ENCODE results near the gene CRADD. TPM values are rescaled to one million over a fixed set of nuclear protein-coding genes. Genes with fewer than 3 reads are reported as not detected.
"Not testable (repeated sequence)": the region's sequence is repeated elsewhere in the genome, so short reads cannot be mapped to it uniquely, and the experiment has no call there.

Gene CRADD
- total RNA-seq, 1 experiment from 2014 or later, result 26.7 TPM

DNA sequence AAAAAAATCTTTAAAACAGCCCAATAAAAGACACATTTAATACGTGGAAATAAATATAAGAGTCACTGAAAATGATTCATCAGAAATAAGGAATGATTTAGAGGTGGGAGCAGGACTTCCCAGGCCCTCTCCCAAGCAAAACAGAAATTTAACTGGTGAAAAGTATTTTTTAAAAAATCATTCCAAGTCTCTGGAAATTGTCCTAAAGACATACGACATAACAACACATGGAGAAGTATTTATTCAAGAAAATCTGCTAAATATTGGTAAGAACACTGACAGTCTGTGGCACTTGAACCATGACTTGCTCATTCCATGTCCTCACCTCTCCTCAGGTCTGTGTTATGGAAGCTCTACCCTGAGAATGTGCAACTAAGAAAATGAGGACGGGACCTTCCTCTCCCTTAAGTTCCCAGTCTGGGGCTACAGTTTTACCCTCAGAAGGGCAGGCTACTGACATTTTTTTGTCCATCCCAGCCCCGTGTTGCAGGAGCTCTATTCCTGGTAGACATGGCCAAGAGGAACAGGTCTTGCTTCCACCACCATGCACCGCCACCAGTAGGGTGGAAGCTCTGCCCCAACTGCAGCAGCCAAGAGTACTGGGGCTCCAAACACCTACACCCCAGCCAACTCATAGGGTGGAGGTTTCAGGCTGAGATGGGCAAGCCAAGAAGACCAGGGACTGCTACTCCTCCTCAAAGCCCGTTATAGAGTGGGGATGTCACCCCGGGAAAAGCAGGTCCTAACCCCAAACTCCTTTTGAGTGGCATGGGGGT, 193.0 kb downstream of the CRADD start:
- no peak for DNase-seq (ENCODE audit: low read depth)

DNA sequence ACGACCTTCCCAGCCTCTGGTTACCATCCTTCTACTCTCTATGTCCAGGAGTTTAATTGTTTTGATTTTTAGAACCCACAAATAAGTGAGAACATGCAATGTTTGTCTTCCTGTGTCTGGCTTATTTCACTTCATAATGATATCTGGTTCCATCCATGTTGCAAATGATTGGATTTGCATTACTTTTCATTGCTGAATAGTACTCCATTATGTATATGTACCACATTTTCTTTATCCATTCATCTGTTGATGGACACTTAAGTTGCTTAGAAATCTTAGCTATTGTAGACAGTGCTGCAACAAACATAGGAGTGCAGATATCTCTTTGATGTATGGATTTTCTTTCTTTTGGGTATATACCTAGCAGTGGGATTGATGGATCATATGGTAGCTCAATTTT, 194.4 kb downstream of the CRADD start:
- DNase-seq (ENCODE audit: low read depth), result not testable (repeated sequence)

DNA sequence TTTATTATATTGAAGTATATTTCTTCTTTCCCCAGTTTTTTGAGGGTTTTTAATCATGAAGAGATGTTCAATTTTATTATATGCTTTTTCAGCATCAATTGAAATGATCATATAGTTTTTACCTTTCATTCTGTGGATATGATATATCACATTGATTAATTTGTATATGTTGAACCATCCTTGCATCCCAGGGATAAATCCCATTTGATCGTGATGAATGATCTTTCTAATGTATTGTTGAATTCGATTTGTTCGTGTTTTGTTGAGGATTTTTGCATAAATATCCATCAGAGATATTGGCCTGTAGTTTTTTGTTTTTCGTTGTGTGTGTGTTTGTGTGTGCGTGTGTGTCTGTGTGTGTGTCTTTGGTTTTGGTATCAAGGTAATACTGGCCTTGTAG, 196.4 kb downstream of the CRADD start:
- no peak for DNase-seq (ENCODE audit: low read depth)

DNA sequence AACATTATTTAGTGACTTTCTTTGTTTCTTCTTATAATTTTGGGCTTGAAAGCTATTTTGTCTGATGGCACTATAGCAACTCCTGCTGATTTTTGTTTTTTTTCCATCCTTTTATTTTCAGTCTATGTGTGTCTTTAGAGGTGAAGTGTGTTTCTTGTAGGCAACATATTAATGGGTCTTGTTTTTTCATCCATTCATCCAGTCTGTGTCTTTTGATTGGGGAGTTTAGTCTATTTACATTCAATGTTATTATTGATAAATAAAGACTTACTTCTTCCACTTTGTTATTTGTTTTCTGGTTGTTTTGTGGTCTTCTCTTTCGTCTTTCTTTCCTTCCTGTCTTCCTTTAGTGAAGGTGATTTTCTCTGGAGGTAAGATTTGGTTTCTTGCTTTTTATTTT, 198.0 kb downstream of the CRADD start:
- DNase-seq (ENCODE audit: low read depth), result no peak

DNA sequence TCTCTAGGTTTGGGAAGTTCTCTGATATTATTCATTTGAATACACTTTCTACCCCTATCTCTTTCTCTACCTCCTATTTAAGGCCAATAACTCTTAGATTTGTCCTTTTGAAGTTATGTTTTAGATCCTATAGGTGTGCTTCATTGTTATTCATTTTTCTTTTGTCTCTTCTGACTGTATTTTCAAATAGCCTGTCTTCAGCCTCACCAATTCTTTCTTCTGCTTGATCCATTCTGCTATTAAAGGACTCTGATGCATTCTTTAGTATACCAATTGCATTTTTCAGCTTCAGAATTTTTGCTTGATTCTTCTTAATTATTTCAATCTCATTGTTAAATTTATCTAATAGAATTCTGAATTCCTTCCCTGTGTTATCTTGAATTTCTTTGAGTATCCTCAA, 199.2 kb downstream of the CRADD start:
- DNase-seq (ENCODE audit: low read depth), result no peak

DNA sequence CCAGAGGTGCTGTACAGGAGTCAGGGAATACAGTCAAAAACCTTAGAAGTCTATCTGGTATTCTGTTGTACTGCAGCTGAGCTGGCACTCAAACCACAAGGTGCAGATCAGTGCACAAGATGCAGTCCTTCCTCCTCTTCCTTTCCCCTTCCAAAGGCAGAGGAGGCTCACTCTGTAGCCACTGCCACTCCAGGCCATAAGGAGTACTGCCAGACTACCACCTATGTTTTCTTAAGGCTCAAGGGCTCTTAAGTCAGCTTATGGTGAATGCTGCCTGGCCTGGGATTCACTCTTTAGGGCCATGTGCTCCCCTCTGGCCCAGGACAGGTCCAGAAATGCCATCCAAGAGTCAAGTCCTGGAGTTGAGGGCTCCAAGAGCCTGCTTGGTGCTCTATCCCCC, 200.3 kb downstream of the CRADD start:
- DNase-seq (ENCODE audit: low read depth), result no peak

DNA sequence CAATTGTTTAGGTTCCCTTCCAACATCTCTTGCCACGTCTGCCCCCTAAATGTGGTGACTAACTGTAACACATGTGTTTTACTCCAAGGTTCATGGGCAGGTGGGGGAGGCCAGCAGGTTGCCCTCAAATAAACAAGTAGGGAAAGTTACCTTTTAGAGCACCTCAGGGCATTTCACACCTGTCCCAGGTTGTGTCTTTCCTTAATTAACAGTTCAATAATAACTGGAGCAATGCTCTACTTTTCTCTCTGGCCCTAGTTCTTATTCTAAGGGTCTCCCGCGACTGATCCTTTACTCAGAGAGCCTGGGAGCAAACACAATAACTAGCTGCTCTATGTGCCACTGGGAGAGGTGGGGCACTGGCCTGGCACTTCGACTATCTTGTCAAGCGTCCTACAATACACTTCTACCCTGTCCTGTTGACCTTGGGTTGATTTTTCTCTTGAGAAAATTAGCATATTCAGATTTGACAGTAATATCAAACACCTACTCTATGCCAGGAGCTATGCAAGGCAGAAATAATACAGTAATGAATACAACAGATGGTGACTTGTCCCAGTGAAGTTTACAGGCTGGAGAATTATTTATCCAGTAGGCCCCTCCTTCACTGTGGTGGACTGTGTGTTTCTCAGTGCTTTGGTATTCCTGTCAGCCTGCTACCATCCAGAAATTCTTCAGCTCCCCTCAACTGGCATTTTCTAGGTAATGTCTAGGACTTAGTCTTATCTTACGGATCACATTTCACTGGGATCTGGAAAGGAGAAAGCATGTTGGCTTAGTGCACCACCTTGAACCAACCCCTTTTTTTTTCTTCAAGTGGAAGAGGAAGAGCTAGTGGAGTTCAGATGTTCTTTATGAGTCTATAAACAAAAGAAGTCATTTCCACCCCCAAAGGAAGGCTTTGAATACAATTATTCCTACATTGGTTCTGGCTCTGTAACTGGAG, 202.6 kb downstream of the CRADD start:
- peak; percentile 15 for DNase-seq (ENCODE audit: low read depth)

DNA sequence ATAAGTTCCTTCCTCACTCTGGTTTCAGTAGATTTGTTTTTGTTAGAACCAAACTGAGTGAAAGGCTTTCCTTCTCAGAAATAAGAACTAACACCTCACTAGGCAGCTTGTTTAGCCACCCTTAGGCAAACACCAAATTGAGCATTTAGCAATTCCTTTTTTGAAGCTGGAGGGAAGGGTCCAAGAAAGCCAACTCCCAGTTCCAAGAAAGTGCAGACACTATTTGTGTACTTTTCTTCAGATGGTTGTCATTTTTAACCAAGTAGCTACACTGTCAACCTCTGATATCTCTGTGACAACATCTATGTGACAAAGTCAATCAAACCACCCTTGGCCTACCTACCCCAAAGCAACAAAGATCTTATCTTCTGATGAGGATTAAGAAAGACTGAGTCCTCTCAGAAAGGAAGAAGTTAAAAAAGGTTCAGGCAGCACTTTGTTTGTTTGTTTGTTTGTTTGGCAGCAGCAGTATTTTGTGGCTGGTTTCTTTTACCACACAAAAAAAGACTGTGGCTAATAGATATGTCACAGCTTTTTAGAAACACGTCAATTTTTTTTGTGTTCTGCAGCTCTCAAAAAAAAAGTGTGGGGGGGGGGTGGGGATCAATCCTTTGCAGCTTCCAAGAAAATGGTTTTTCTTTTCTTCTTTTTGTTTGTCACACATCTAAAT, 203.8 kb downstream of the CRADD start:
- DNase-seq (ENCODE audit: low read depth), result no peak

DNA sequence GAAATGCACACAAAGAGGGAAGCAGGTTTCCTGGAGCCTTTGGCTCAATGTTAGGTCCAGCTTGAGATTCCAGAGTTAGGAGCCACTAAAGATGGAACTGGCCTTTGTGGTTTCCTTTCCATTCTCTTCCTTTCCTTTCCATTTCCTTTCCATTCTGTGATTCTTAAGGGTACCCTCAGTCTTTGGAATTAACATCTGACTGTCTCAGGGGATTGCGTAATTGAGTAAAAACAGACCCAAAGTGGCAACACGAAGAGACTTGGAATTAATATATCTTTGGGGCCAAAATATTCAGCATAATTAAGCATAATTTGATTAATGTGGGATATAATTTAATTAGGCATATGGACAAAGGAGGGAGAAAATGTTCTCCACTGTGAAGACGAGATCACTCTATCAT, 205.6 kb downstream of the CRADD start:
- no peak for DNase-seq (ENCODE audit: low read depth)

DNA sequence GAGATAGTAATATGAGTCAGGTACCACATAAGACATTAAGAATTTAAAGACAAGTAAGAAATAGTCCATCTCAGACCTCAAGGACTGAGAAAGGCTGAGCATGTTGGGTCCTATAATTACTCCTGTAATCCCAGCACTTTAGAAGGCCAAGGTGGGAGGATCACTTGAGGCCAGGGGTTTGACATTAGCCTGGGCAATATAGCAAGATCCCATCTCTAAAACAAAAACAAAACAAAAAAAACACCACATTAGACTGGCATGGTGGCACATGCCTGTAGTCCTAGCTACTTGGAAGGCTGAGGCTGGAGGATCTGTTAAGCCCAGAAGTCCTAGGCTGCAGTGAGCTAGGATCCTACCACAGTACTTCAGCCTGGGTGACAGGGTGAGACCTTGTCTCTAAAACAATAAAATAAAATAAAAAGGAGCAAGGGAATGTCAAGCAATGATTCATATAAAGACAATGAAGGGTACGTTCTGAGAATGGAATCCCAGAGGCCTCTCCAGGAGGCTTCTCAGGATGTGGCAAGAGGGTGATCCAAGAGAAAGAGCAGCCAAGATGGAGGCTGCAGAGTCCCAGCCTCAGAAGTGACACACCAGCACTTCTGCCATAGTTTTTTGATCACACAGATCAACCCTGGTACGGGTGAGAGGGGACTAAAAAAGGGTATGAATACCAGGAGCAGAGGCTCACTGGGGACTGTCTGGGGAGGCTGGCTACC, 206.4 kb downstream of the CRADD start:
- DNase-seq (ENCODE audit: low read depth), result peak; percentile 38

DNA sequence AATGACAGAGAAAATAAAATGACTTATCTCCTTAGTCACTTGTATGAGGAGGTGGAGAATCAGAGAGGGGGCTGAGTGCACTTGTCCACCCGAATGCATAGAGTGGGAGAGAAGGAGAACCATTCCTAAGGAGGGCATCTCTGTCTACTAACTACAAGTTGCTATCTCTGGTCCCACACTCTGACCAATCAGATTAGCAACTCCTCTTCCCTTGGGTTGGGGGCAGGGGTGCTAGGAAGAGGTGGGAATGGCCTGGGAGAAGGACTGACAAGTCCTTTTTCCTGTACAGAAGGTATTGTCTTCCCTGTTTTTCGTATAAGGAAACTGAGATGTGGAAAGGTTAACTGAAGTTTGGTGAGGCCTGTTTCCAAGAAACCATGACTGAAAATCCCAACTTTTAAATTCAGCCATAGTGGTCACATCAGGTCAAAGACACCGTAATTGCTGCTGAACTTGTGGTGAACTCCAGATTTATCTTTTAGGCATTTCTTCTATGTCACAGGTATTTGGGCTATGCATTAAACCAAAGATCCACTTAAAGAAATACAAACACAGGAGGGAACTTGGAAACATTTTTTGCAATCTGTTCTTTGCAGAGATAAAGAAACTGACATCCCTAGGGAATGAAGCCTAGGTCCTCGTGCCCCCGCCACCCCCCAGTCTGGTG, 207.8 kb downstream of the CRADD start:
- DNase-seq (ENCODE audit: low read depth), result no peak

DNA sequence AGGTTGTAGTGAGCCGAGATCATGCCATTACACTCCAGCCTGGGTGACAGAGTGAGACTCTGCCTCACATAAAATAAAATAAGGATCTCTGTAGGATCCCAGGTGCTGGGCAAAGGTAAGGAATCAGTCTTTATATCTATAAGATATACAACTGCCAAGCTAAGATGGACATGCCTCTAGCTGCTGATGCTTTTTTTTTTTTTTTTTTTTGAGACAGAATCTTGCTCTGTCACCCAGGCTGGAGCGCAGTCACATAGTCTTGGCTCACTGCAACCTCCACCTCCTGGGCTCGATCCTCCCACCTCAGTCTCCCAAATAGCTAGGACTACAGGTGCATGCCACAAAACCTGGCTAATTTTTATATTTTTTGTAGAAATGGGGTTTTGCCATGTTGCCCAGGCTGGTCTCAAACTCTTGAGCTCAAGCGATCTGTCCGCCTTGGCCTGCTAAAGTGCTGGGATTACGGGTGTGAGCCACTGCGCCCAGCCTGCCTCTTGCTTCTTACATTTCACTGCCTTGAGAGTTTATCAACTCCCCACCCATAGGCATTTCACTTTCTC, 208.9 kb downstream of the CRADD start:
- DNase-seq (ENCODE audit: low read depth), result not testable (repeated sequence)

DNA sequence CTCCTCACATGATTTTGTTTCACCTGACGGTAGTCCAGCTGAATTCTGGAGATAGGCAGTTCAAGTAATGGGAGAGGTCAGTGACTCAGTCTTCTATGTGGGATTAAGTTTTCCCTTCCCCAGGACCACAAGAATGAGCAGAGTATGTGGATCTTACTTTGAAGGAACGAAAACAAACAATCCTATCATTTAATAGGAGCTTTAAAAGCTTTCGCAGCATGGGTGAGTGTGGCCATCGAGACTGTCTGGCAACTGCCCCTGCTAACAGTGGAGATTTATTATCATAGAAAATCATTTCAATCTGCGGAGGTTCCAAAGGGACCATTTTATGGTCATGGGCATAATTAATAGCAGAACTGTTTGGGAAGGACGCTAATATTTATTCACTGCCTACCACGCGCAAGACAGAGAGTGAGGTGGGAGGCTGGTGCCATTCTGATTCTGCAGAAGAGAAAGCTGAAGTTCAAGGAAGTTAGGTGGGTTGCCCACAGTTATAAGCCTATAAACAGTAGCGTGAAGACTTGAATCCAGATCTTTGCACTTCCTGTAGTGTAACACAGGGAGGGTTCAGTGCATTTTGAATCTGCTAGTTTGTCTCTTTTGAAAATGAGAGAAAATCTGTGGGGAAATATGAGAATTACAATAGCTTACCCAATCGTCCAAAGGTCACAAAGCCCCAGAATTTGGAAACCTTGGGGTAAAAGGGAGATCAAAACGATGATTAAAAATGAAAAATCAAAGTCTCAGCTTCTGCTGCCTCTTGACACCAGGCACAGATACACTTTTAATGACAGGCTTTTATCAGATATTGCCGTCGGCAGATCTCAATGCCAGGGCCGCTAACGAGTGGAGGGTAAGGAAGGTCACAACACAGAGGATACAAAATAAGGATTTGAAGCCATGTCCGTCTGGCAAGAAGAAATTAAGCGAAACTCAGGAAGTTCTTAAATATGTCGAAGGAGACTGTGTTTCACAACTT, 209.6 kb downstream of the CRADD start:
- DNase-seq (ENCODE audit: low read depth), result no peak

DNA sequence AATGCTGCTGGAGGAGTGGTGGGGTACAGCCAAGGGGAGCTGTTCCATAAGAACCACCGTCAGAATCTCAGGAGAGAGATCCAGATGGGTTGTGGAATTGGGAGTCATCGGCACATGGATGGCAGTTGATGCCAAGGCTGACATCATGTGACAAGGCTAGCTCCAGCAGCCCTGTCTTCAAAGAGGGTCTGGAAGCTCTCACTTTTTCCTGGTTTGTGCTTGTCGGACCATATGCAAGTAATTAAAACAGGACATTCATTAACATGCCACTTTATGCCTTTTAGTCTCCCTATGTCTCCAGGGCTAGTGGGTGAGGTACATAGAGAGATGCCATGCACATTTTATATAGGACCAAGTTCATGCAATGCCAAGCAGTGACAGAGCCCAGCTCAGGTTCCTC, 211.8 kb downstream of the CRADD start:
- DNase-seq (ENCODE audit: low read depth), result no peak

DNA sequence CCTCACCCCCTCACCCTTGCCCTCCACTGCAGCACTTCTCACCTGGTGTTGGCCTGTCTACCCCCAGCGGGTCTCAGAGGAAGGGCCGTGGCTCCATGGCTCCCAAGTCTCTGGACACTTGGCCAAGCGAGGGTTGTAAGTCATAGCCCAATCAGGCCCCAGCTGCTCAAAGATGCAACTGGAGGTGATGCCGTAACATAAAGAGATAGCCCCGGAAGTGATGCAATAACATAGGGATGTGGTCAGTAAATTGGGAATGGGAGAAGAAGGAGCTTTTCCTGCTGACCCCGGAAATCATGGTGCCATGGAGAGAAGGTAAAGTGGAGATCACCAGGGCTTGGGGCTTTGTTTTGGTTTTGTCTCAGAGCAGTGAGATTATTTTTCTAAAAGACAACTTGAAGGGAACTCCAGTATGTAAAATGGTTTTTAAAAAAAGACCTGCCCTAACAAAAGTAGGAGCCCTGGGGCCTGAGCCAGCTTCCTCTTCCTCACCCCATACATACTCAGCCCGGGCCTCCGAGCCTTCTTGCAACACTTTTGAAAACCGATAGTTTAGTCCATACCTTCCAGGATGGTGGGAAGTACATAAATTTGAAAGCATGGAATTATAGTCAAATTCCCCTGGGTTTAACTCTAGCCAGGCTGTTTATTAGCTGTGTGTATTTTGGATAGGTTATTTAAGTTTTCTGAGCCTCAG, 212.5 kb downstream of the CRADD start:
- DNase-seq (ENCODE audit: low read depth), result no peak

DNA sequence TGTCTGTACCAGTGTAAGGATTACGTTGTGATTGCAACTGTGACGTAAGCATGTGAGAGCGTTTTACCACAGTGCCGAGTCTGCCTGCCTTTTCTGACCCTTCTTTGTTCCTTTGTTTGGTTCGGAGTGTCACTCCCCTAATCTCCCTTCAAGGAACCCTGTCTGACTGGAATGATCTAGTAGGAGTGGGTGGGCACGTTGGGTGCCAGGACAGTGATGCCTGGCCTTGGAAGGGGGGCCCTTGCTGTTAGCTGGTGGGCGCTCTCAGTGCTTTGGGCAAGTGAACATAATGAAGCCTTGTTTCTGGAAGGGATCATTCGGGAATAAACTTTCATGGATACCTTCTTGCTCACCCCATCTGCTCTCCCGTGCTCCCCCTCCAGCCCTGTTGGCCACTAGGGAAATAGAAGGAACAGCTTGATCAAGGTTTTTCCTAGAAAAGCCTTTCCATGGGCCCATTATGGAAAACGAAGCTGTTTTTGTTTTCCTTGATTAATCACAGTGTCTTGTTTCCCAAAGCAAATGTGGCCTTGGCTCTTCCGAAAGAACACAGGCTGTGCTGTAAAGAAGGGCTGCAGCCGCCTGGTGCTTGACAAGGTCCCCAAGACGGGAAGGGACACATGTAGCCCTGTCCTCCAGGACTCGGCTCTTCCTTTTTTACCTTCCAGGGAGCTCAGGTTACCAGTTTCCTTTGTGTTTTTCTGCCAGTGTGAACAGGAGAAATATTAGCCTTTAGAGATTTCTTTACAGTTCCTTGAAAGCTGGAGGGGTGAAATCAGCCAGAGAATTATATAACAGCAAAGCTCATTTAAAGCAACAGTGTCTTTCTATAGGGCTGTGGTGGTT, 215.5 kb downstream of the CRADD start:
- DNase-seq (ENCODE audit: low read depth), result no peak

DNA sequence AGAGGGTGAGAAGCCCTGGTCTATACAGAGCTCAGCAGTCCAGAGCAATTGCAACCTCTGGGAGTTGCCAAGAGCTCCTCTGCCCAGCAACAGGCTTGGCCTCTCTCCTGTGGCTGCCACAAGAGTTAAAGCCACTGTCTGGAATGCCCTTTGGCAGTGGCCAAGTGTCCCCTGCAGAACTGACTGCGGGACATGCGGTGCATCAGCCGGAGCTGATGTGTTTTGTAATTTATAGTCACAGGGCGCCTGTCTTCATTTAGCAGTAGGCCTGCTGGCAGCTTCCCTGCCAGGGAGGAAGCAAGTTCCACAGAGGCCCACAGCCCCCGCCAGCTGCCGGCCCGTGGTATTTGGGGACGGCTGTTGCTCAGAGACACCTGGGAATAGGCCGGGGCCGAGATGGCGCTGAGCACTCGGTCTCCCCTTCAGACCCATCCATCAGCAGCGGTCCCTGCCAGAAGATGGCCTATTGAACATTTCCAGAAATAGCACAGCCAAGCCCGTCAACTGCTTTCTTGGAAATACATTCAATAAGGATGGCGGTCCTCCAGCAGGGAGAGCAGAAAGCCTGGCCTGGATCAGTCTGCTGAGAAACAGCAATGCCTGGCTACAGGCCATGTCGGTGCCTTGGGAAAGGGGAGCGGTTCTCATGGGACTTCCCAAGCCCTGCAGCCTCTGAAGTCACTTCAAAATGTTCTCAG, 217.4 kb downstream of the CRADD start:
- no peak for DNase-seq (ENCODE audit: low read depth)

DNA sequence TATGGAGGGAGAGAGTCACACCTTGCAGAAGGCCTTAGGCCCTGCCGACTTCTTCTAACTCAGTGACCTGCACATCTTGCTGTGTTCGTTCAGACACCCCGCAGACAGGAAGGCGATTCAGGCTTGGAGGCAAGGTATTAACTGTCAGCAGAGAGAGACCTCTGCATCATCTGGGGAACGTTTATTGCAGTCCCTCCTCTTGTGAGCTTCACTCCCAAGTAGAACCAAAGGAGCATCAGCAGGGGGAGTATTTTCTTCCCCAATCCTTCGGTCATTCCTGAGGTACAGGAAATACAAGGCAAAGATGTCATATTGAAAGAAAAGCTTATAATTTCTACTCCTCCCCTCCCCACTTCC, 217.9 kb downstream of the CRADD start:
- no peak for DNase-seq (ENCODE audit: low read depth)

Data from RPMI7951 (cell line).